Breast epithelium (tissue), 3 donors: ENCODE results near the gene TUFT1.

Source experiments
- CTCF ChIP-seq, 3 donors: fragments of 450-650 bp; IDR thresholded peaks; one replicate each; pipeline ENCODE4 v1.5.1; 2016 to 2017; ENCODE audit warnings: antibody characterized with exemption in 3 of 3, mild to moderate bottlenecking in 3 of 3, moderate library complexity in 3 of 3
- POLR2A ChIP-seq: fragments of 450-650 bp; IDR thresholded peaks from one replicate; pipeline ENCODE4 v1.6.1; 2016; ENCODE audit warnings: antibody characterized with exemption, mild to moderate bottlenecking, moderate library complexity
- POLR2AphosphoS5 ChIP-seq, 3 donors: sonication (generic); formaldehyde crosslinking; IDR thresholded peaks; one replicate each; pipeline ENCODE4 v1.6.1; 2017; ENCODE audit warnings: antibody characterized with exemption in 3 of 3

- TF ChIP-seq CTCF (IDR thresholded peaks at IDR 0.05) = no peak
- no peak for TF ChIP-seq POLR2AphosphoS5 (IDR thresholded peaks at IDR 0.05)
- TF ChIP-seq POLR2A = no peak
These were observed 3.0 kb upstream of the TUFT1 start for GRCh38 chr1:151537112-151537511.
